Small intestine (tissue), 7 donors: ENCODE measurements around the gene COBL. TPM values are rescaled to one million over a fixed set of nuclear protein-coding genes. Genes with fewer than 3 reads are reported as not detected.

Experiments used
- DNase-seq, 2 donors: peaks; one replicate each; pipeline versions ENCODE4 v3.0.0 to v3.0.0-alpha.2; 2013
- FAIRE-seq: peaks from 2 replicates; lab custom pipeline; 2012; peaks lifted over from hg19 to GRCh38; lab: Jason Lieb, UNC
- H3K27ac ChIP-seq, 3 donors: one replicate each; pipeline ENCODE4 v1.5.1; 2013; ENCODE audit warnings: low read length in 2 of 3, mild to moderate bottlenecking in 2 of 3, control low read depth in 1 of 3, inconsistent platforms in 1 of 3, low read depth in 1 of 3, moderate library complexity in 1 of 3
- H3K27me3 ChIP-seq, 3 donors: one replicate each; pipeline ENCODE4 v1.6.1; 2013; ENCODE audit warnings: low read length in 3 of 3, inconsistent platforms in 1 of 3; ENCODE audit not compliant: control insufficient read depth in 3 of 3, insufficient read depth in 3 of 3
- H3K36me3 ChIP-seq, 3 donors: one replicate each; pipeline ENCODE4 v1.6.1; 2013; ENCODE audit warnings: low read length in 3 of 3, inconsistent platforms in 1 of 3, low read depth in 1 of 3, mild to moderate bottlenecking in 1 of 3, moderate library complexity in 1 of 3; ENCODE audit not compliant: control insufficient read depth in 3 of 3, insufficient read depth in 2 of 3
- H3K4me1 ChIP-seq, 3 donors: one replicate each; pipeline ENCODE4 v1.6.1; 2013; ENCODE audit warnings: low read length in 2 of 3, inconsistent platforms in 1 of 3, low read depth in 1 of 3, mild to moderate bottlenecking in 1 of 3, moderate library complexity in 1 of 3; ENCODE audit not compliant: control insufficient read depth in 3 of 3, insufficient read depth in 2 of 3
- H3K4me3 ChIP-seq, 3 donors: one replicate each; pipeline ENCODE4 v1.5.1; 2013; ENCODE audit warnings: low read length in 3 of 3, control low read depth in 1 of 3, inconsistent platforms in 1 of 3, low read depth in 1 of 3, mild to moderate bottlenecking in 1 of 3, moderate library complexity in 1 of 3
- H3K9me3 ChIP-seq, 2 donors: one replicate each; pipeline ENCODE4 v1.6.1; 2013; ENCODE audit warnings: low read depth in 1 of 2, low read length in 1 of 2; ENCODE audit not compliant: control insufficient read depth in 2 of 2, insufficient read depth in 1 of 2
- WGBS, 3 donors: extraction: QIAGEN DNeasy Blood & Tissue Kit; methylation state at CpG; one replicate each; pipeline ENCODE4 v1.1.7; 2013; 5-methylcytosine and 5-hydroxymethylcytosine counted together
- polyA plus RNA-seq, 4 donors: library from polyadenylated mRNA; stranded (reverse) in 3 of 4; unstranded in 1 of 4; fragments of 200-250 nt in 3 of 4; fragments of 120-200 nt in 1 of 4; gene quantifications; one replicate each; pipeline versions ENCODE4 v1.2.1 to v1.2.3, GENCODE V29; 2013
- donor health status: healthy with polysubstance abuse.
- donor health status: control.
- donor health status: control.
- donor health status: Bipolar disorder and iron deficiency.
- donor health status: healthy.

Gene COBL
- polyA plus RNA-seq, 4 donors, result 8.4 to 40.3 (median 32.5) TPM

DNA sequence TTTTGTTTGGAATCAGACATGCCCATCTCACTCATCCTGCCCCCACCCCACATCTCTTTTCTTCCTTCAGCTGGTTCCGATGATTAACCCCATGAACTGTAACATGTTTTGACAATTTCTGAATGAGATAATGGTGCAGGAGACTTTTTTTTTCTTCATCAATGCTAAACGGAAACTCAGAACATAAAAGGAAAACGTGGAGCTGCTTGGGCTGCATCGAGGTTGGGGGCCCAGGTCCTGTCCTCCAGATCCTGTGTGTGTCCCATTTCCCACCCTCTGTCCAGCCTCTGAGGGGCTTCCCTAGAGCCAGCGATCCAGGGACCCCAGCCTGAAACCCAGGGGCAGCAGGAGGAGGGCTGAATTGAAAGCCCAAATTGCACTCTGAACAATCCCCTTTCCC, 270.1 kb downstream of the COBL start:
- H3K27ac ChIP-seq, result no peak overlapping the region
- DNase-seq, result no peak
- FAIRE-seq, result no peak
- no peaks in the 10 kb centered on the region for H3K4me1 ChIP-seq
- peaks cover 0 to 24% (median 0%) of the 10 kb centered on the region in 3 donors for H3K36me3 ChIP-seq
- no peak overlapping the region for H3K4me3 ChIP-seq
- 47 to 71% (median 57%) methylated on average over 5 of the region's 5 CpGs for WGBS, 3 donors
- no peaks in the 10 kb centered on the region for H3K27me3 ChIP-seq
- H3K9me3 ChIP-seq, result no peaks in the 10 kb centered on the region

DNA sequence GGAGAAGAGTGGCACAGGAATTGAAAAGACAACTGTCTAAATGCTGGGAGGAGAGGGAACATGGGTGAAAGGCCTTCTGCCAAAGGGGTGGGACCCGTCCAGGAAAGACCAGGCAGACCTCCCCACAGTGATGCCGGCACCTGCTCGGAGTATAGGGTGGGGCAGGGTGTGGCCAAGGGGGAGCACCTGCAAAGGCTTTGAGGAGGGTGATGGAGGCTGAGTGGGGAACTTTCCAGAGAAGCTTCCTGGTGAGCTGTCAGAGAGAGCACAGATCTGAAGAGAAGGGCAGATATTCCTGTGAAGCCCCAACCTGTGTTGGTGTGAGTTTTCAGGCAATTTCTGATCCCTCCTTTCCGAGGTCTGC, 270.5 kb downstream of the COBL start:
- FAIRE-seq (no peak), DNase-seq (no peak)
- Histone ChIP-seq H3K4me1 (no peaks in the 10 kb centered on the region), H3K4me3 (no peak overlapping the region), H3K36me3 (peaks cover 0 to 26% (median 0%) of the 10 kb centered on the region in 3 donors), H3K9me3 (no peaks in the 10 kb centered on the region), H3K27ac (no peak overlapping the region), H3K27me3 (no peaks in the 10 kb centered on the region)
- WGBS, 3 donors, result 22 to 58% (median 32%) methylated on average over 4 of the region's 4 CpGs

DNA sequence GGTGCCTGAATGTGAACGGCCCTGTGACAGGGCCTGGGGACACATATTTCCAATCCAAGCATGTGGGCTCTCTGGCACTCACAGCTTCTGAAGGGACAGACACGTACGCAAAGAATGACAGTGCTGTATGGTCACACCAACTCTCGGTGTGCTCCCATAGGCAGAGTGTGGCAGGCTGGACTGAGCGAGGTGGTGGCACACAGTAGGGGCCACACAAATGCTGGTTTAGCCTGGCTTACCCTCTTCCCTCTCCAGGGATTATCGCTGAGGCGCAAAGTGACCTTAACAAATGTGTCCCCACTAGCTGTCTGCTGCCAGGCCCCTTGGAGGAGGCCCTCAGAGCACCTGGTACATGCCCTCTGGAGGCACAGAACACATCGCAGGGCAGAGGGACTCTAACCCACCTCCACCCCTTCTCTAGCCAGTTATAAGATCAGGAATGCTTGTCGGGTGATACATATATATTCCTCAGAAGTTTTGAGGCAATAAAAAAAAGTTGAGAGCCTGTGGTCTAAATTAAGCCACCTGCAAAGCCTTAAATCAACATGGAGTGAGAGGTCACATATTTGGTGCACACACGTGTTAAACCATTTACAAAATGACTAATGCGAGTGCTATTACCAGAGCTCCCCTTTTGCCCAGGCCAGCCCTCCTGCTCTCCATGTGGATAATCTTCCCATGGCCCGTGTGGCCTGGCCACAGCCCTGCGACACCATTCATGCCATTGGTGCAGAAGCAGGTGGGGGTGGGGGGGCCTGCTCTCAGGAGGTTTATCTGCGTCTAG, 271.1 kb downstream of the COBL start:
- Histone ChIP-seq H3K36me3 (peaks cover 0 to 29% (median 0%) of the 10 kb centered on the region in 3 donors), H3K9me3 (no peaks in the 10 kb centered on the region), H3K27ac (no peak overlapping the region), H3K27me3 (no peaks in the 10 kb centered on the region), H3K4me1 (no peaks in the 10 kb centered on the region), H3K4me3 (no peak overlapping the region)
- FAIRE-seq (no peak), DNase-seq (no peak)
- 72 to 81% (median 75%) methylated on average over 14 of the region's 14 CpGs for WGBS, 3 donors

DNA sequence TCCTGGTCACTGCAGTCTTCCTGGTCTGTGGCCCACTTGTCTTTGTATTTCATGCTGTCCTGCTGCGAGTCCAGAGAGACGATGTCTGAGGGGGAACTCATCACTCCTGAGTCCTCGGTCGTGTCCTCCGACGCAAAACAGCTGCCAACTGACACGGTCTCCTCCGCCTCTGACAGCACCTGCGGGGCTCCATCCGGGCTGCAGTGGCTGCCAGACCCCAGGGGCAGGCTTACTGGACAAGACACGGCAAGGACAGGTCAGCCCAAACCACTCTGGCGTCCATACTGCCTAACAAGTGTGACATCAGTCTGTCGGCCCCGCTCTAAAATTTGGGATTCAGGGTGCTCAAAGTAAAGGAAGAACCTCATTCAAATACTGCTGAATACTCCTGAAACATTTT, 273.1 kb downstream of the COBL start:
- FAIRE-seq, result no peak
- H3K27me3 ChIP-seq, result no peaks in the 10 kb centered on the region
- no peaks in the 10 kb centered on the region for H3K4me1 ChIP-seq
- WGBS, 3 donors, result 86 to 91% (median 88%) methylated on average over 14 of the region's 14 CpGs
- no peak for DNase-seq
- no peak overlapping the region for H3K4me3 ChIP-seq
- H3K36me3 ChIP-seq, result peaks cover 0 to 40% (median 0%) of the 10 kb centered on the region in 3 donors
- no peaks in the 10 kb centered on the region for H3K9me3 ChIP-seq
- H3K27ac ChIP-seq, result no peak overlapping the region

DNA sequence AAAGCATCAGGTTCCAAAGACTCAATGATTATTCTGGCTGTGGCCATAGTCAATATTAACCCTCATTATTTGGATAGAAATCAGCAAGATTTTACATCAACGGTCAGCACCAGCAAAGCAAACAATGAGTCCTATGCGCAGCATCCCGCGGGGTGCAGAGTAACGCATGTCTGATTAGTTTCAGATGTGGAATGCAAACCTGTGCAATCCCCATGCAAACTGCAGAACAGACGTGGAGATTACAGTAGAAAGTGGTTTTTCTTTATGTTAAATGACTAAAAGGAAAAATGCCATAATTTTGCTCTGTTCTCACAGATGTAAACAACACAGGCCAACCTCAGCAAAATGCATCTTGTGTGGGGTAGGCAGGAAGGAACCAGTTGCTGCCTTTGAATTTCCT, 275.8 kb downstream of the COBL start:
- Histone ChIP-seq H3K27ac (no peak overlapping the region), H3K9me3 (no peaks in the 10 kb centered on the region), H3K4me1 (no peaks in the 10 kb centered on the region), H3K27me3 (no peaks in the 10 kb centered on the region), H3K4me3 (no peak overlapping the region), H3K36me3 (peaks cover 0 to 41% (median 0%) of the 10 kb centered on the region in 3 donors)
- WGBS, 3 donors, result 62 to 71% (median 71%) methylated on average over 6 of the region's 6 CpGs
- DNase-seq (no peak), FAIRE-seq (no peak)

DNA sequence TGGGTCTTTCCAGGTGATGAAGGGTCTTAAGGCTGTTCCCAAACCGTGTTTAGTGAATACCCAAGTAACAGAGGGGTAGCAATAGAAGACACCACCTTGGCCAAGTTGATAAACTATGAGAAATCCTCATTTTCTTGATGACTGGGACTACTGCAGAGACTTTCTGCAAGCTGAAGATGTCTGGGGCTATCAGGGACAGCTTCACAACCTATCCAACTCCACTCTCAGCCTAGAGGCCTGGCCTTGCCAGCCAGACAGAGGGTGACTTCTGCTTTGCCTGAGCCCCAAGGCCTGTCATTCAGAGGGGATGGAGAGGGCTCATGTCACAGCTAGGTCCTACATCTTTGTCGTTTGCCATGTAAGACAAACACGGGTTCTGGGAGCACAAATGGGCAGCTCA, 278.0 kb downstream of the COBL start:
- no peak for FAIRE-seq
- Histone ChIP-seq H3K27me3 (no peaks in the 10 kb centered on the region), H3K4me1 (no peaks in the 10 kb centered on the region), H3K27ac (no peak overlapping the region), H3K36me3 (peaks cover 0 to 46% (median 0%) of the 10 kb centered on the region in 3 donors), H3K4me3 (no peak overlapping the region), H3K9me3 (no peaks in the 10 kb centered on the region)
- WGBS, 3 donors, result 79 to 92% (median 89%) methylated on average over 3 of the region's 3 CpGs
- no peak for DNase-seq

DNA sequence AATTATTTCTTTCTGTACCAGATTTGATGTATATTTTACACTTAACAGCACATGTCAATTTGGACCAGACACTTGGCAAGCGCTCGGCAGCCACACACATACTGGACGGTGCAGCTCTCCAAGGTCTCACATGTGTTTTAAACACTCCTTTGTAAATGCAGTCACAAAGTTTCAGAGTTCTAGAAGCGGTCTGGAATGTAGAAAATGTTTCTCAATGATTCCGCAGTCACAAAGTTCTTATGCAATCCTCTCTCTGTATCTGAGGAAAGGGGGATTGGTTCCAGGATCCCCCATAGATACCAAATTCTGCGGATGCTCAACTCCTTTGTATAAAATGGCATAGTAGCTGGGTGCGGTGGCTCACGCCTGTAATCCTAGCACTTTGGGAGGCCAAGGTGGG, 280.9 kb downstream of the COBL start:
- Histone ChIP-seq H3K4me1 (no peaks in the 10 kb centered on the region), H3K9me3 (no peaks in the 10 kb centered on the region), H3K36me3 (peaks cover 0 to 44% (median 0%) of the 10 kb centered on the region in 3 donors), H3K27ac (no peak overlapping the region), H3K27me3 (no peaks in the 10 kb centered on the region), H3K4me3 (no peak overlapping the region)
- DNase-seq (no peak), FAIRE-seq (no peak)
- WGBS, 3 donors, result 88 to 95% (median 91%) methylated on average over 8 of the region's 8 CpGs

DNA sequence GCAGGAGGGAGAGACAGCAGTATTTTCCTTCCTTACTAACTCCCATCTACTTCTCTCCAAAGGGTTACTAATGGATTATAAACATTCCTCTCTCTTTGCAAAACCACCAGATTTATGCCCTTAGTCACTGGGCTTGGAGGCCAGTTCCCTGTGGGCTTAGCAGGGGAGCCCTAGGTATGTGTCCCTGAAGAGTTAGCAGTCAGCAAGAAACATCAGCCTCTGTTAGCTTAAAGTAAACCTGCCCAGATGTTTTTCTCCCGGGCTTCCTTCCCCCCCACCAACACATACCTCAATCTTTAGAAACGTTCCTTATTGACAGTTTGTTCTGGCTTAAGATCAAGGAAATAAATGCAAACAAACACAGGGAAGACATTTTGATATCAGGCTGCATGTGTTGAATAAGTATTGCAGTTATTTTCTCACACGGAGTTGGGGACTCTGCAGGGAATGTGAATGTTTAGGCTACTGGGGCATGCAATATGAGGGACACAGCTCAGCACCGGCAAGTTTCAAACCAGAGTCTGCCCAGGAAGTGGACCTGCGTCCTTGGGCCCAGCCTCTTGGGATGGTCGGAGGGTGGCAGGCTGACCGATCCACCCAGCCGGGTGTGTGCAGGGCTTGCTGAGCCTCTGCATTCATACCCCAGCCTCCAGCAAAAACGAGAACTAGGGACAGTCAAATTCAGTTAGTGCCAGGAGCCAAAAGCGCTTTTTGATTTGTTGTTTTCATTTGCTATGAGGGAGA, 281.9 kb downstream of the COBL start:
- 26 to 39% (median 32%) methylated on average over 10 of the region's 10 CpGs for WGBS, 3 donors
- Histone ChIP-seq H3K9me3 (no peaks in the 10 kb centered on the region), H3K4me3 (no peak overlapping the region), H3K4me1 (no peaks in the 10 kb centered on the region), H3K36me3 (peaks cover 0 to 41% (median 0%) of the 10 kb centered on the region in 3 donors), H3K27me3 (no peaks in the 10 kb centered on the region), H3K27ac (no peak overlapping the region)
- FAIRE-seq (no peak), DNase-seq (peak in 1 of 2 donors; percentile 12)
